Transverse colon (tissue), 4 donors: ENCODE data around the gene RORC. TPM values are rescaled to one million over a fixed set of nuclear protein-coding genes. Genes with fewer than 3 reads are reported as not detected.

Experiments used
- DNase-seq: peaks from one replicate; pipeline ENCODE4 v3.0.0-alpha.2; 2019
- H3K27ac ChIP-seq, 4 donors: fragments of 200-600 bp; sonication (generic); 2 replicates each; pipeline ENCODE4 v1.5.1; 2016 to 2018; ENCODE audit warnings: inconsistent platforms in 4 of 4
- H3K27me3 ChIP-seq: fragments of 200-600 bp; sonication (generic); 2 replicates; pipeline ENCODE4 v1.5.1; 2017; ENCODE audit warnings: inconsistent platforms
- H3K36me3 ChIP-seq, 4 donors: fragments of 200-600 bp; sonication (generic); 2 replicates each; pipeline ENCODE4 v1.5.1; 2017 to 2019; ENCODE audit warnings: inconsistent platforms in 4 of 4
- H3K4me1 ChIP-seq, 4 donors: fragments of 200-600 bp; sonication (generic); 2 replicates each; pipeline ENCODE4 v1.5.1; 2017 to 2020; ENCODE audit warnings: inconsistent platforms in 4 of 4
- H3K4me3 ChIP-seq, 4 donors: fragments of 200-600 bp; sonication (generic); 1 replicate in 1 of 4; 2 replicates in 3 of 4; pipeline versions ENCODE4 v1.5.1 to v1.6.1; 2017 to 2019; ENCODE audit warnings: inconsistent platforms in 4 of 4
- H3K9me3 ChIP-seq, 2 donors: fragments of 200-600 bp; sonication (generic); 2 replicates each; pipeline ENCODE4 v1.5.1; 2017 to 2019; ENCODE audit warnings: inconsistent platforms in 2 of 2
- CTCF ChIP-seq, 5 experiments: fragments of 200-600 bp in 3 of 5; fragments of 450-650 bp in 2 of 5; sonication (generic) in 3 of 5; IDR thresholded peaks; 1 replicate in 2 of 5; 2 replicates in 3 of 5; pipeline ENCODE4 v1.5.1; 2016 to 2017; ENCODE audit warnings: antibody characterized with exemption in 5 of 5, inconsistent platforms in 3 of 5, mild to moderate bottlenecking in 2 of 5, moderate library complexity in 1 of 5
- EP300 ChIP-seq: sonication (generic); formaldehyde crosslinking; IDR thresholded peaks from one replicate; pipeline ENCODE4 v1.6.1; 2017; ENCODE audit warnings: antibody characterized with exemption, low read depth
- POLR2A ChIP-seq: fragments of 450-650 bp; IDR thresholded peaks from one replicate; pipeline ENCODE4 v1.6.1; 2016; ENCODE audit warnings: antibody characterized with exemption, mild to moderate bottlenecking, moderate library complexity
- POLR2AphosphoS5 ChIP-seq, 3 donors: sonication (generic); formaldehyde crosslinking; IDR thresholded peaks; one replicate each; pipeline ENCODE4 v1.6.1; 2016; ENCODE audit warnings: antibody characterized with exemption in 3 of 3
- WGBS, 2 donors: methylation state at CpG; one replicate each; pipeline ENCODE4 v1.1.5; 2018; ENCODE audit warnings: low coverage in 1 of 2; 5-methylcytosine and 5-hydroxymethylcytosine counted together
- in situ Hi-C, 4 donors: fragments of 200-750 bp; cut with MboI; loops; one replicate each; pipeline versions ENCODE4 v1.15.0 to v1.15.1; 2017; ENCODE audit warnings: low sequenced_read_pairs in 3 of 4, low pct_ligation_motif_present in 1 of 4, low pct_unique_long_range_greater_than_20kb in 1 of 4
- intact Hi-C: fragments of 100-400 bp; cut with DNase I; formaldehyde crosslinking; loops from one replicate; pipeline ENCODE4 v1.15.1; 2023; ENCODE audit warnings: low total_unique reads
- total RNA-seq, 4 donors: library from RNA; depleted of rRNA; stranded (reverse); fragments of >200 nt; gene quantifications; one replicate each; pipeline ENCODE4 v1.1.0, GENCODE V29; 2016

Gene RORC
- total RNA-seq, 4 donors from 2014 or later: 3.4 to 34.3 (median 32.0) TPM

GRCh38 chr1:151817353-151817730 lies 14.3 kb downstream of the RORC start:
- 73% methylated on average over 7 of the region's 7 CpGs; no CpG with 5 or more reads in 1 of the 2 donors for WGBS, 2 donors
- TF ChIP-seq POLR2A: no peak
- in situ Hi-C loops (loop anchor here in 1 of 4 donors (10.0 kb wide), 1 partner anchor 63 kb away; no protein-coding TSS in a partner anchor), intact Hi-C loops (no loop called here)
- H3K4me1 ChIP-seq: no peaks in the 10 kb centered on the region
- H3K9me3 ChIP-seq: no peaks in the 10 kb centered on the region
- no peaks in the 10 kb centered on the region for H3K27me3 ChIP-seq
- H3K36me3 ChIP-seq: no peaks in the 10 kb centered on the region
- DNase-seq: no peak
- no peak overlapping the region for H3K4me3 ChIP-seq
- no peak overlapping the region for H3K27ac ChIP-seq

GRCh38 chr1:151816548-151817352 lies 14.9 kb downstream of the RORC start:
- no peaks in the 10 kb centered on the region for H3K4me1 ChIP-seq
- TF ChIP-seq POLR2A (no peak), CTCF (IDR thresholded peaks at IDR 0.05) (no peak), POLR2AphosphoS5 (IDR thresholded peaks at IDR 0.05) (no peak), EP300 (no peak)
- H3K9me3 ChIP-seq: no peaks in the 10 kb centered on the region
- H3K36me3 ChIP-seq: no peaks in the 10 kb centered on the region
- no peak overlapping the region for H3K4me3 ChIP-seq
- H3K27me3 ChIP-seq: no peaks in the 10 kb centered on the region
- intact Hi-C loops (no loop called here), in situ Hi-C loops (loop anchor here in 1 of 4 donors (10.0 kb wide), 1 partner anchor 62 kb away; no protein-coding TSS in a partner anchor)
- no peak overlapping the region for H3K27ac ChIP-seq
- 50 to 78% methylated on average over 1 to 26 of the region's 26 CpGs for WGBS, 2 donors
- no peak for DNase-seq

- Histone ChIP-seq H3K27me3 (no peaks in the 10 kb centered on the region), H3K9me3 (no peaks in the 10 kb centered on the region), H3K4me3 (no peak overlapping the region), H3K4me1 (no peaks in the 10 kb centered on the region), H3K27ac (peak overlapping the region in 1 of 4 donors; percentile 9), H3K36me3 (no peaks in the 10 kb centered on the region)
- in situ Hi-C loops: loop anchor here in 1 of 4 donors (10.0 kb wide), 1 partner anchor 61 kb away; no protein-coding TSS in a partner anchor
- intact Hi-C loops: no loop called here
- DNase-seq: peak; percentile 48
- 61% methylated on average over 12 of the region's 12 CpGs; no CpG with 5 or more reads in 1 of the 2 donors for WGBS, 2 donors
- no peak for TF ChIP-seq EP300
- TF ChIP-seq POLR2AphosphoS5 (IDR thresholded peaks at IDR 0.05): no peak
- no peak for TF ChIP-seq POLR2A
Measured at GRCh38 chr1:151815716-151816327, 15.8 kb downstream of the RORC start.

GRCh38 chr1:151814971-151815545 lies 16.5 kb downstream of the RORC start:
- intact Hi-C loops: no loop called here
- no peak overlapping the region for H3K27ac ChIP-seq
- H3K4me1 ChIP-seq: no peaks in the 10 kb centered on the region
- H3K36me3 ChIP-seq: no peaks in the 10 kb centered on the region
- H3K9me3 ChIP-seq: no peaks in the 10 kb centered on the region
- in situ Hi-C loops: loop anchor here in 1 of 4 donors (10.0 kb wide), 1 partner anchor 60 kb away; no protein-coding TSS in a partner anchor
- TF ChIP-seq EP300 (no peak), POLR2AphosphoS5 (IDR thresholded peaks at IDR 0.05) (no peak), POLR2A (no peak), CTCF (IDR thresholded peaks at IDR 0.05) (no peak)
- no peak overlapping the region for H3K4me3 ChIP-seq
- no peaks in the 10 kb centered on the region for H3K27me3 ChIP-seq
- DNase-seq: no peak
- WGBS, 2 donors: 83% methylated on average over 8 of the region's 8 CpGs; no CpG with 5 or more reads in 1 of the 2 donors

GRCh38 chr1:151814426-151814825 lies 17.2 kb downstream of the RORC start:
- intact Hi-C loops (no loop called here), in situ Hi-C loops (loop anchor here in 1 of 4 donors (10.0 kb wide), 1 partner anchor 60 kb away; no protein-coding TSS in a partner anchor)
- H3K4me3 ChIP-seq: no peak overlapping the region
- H3K27ac ChIP-seq: no peak overlapping the region
- no peaks in the 10 kb centered on the region for H3K27me3 ChIP-seq
- no peaks in the 10 kb centered on the region for H3K9me3 ChIP-seq
- TF ChIP-seq CTCF (IDR thresholded peaks at IDR 0.05) (no peak), EP300 (no peak), POLR2A (no peak), POLR2AphosphoS5 (IDR thresholded peaks at IDR 0.05) (no peak)
- H3K4me1 ChIP-seq: no peaks in the 10 kb centered on the region
- 84% methylated on average over 4 to 15 of the region's 15 CpGs for WGBS, 2 donors
- DNase-seq: no peak
- H3K36me3 ChIP-seq: no peaks in the 10 kb centered on the region
